H9 (cell line): ENCODE measurements around the gene DOCK11. TPM values are rescaled to one million over a fixed set of nuclear protein-coding genes. Genes with fewer than 3 reads are reported as not detected.

ENCODE experiments used
- DNase-seq: peaks from one replicate; pipeline ENCODE4 v3.0.0-alpha.2; 2017
- H2AFZ ChIP-seq: one replicate; pipeline ENCODE4 v1.6.1; 2013; ENCODE audit warnings: mild to moderate bottlenecking, low read length, control low read depth, moderate library complexity
- H2AK5ac ChIP-seq: 2 replicates; pipeline ENCODE4 v1.6.1; 2013; ENCODE audit warnings: low read length, control low read depth, mixed read lengths; ENCODE audit not compliant: insufficient read length
- H2BK120ac ChIP-seq: one replicate; pipeline ENCODE4 v1.6.1; 2013; ENCODE audit warnings: low read depth, mild to moderate bottlenecking, low read length, control low read depth, inconsistent platforms; ENCODE audit not compliant: poor library complexity, severe bottlenecking
- H2BK12ac ChIP-seq: 2 replicates; pipeline ENCODE4 v1.6.1; 2013; ENCODE audit warnings: low read length, control low read depth, mixed read lengths, low read depth; ENCODE audit not compliant: insufficient read length
- H2BK15ac ChIP-seq: 2 replicates; pipeline ENCODE4 v1.6.1; 2013; ENCODE audit warnings: low read depth, low read length, control low read depth
- H2BK20ac ChIP-seq: one replicate; pipeline ENCODE4 v1.6.1; 2013; ENCODE audit warnings: low read depth, mild to moderate bottlenecking, low read length, control low read depth, inconsistent platforms; ENCODE audit not compliant: poor library complexity, severe bottlenecking
- H2BK5ac ChIP-seq: 2 replicates; pipeline ENCODE4 v1.6.1; 2013; ENCODE audit warnings: low read length, control low read depth, mixed read lengths; ENCODE audit not compliant: insufficient read length
- H3K14ac ChIP-seq: 2 replicates; pipeline ENCODE4 v1.6.1; 2013; ENCODE audit warnings: low read length, control low read depth; ENCODE audit not compliant: insufficient read depth
- H3K18ac ChIP-seq: 2 replicates; pipeline ENCODE4 v1.6.1; 2013; ENCODE audit warnings: low read depth, mild to moderate bottlenecking, mixed read lengths, low read length, control low read depth; ENCODE audit not compliant: insufficient read length
- H3K23ac ChIP-seq: 2 replicates; pipeline ENCODE4 v1.6.1; 2013; ENCODE audit warnings: low read length, control low read depth, mixed read lengths, low read depth; ENCODE audit not compliant: insufficient read length
- H3K23me2 ChIP-seq: 2 replicates; pipeline ENCODE4 v1.6.1; 2013; ENCODE audit warnings: low read depth, mild to moderate bottlenecking, mixed read lengths, low read length, control low read depth; ENCODE audit not compliant: insufficient read length, poor library complexity, severe bottlenecking
- H3K27ac ChIP-seq: 2 replicates; pipeline ENCODE4 v1.5.1; 2013; ENCODE audit warnings: low read length, control low read depth, mixed read lengths, low read depth; ENCODE audit not compliant: insufficient read length
- H3K27me3 ChIP-seq: 2 replicates; pipeline ENCODE4 v1.6.1; 2013; ENCODE audit warnings: low read length, control low read depth, inconsistent platforms; ENCODE audit not compliant: insufficient read depth
- H3K4ac ChIP-seq: 2 replicates; pipeline ENCODE4 v1.6.1; 2013; ENCODE audit warnings: low read depth, mild to moderate bottlenecking, control low read depth, inconsistent platforms, low read length, moderate library complexity
- H3K4me1 ChIP-seq: 2 replicates; pipeline ENCODE4 v1.6.1; 2013; ENCODE audit warnings: low read length, control low read depth, inconsistent platforms; ENCODE audit not compliant: insufficient read depth
- H3K4me2 ChIP-seq: 2 replicates; pipeline ENCODE4 v1.6.1; 2013; ENCODE audit warnings: low read length, control low read depth, mixed read lengths; ENCODE audit not compliant: insufficient read length, insufficient read depth
- H3K56ac ChIP-seq: 2 replicates; pipeline ENCODE4 v1.6.1; 2013; ENCODE audit warnings: low read depth, mild to moderate bottlenecking, mixed read lengths, low read length, control low read depth; ENCODE audit not compliant: insufficient read length
- H3K79me1 ChIP-seq: 2 replicates; pipeline ENCODE4 v1.6.1; 2013; ENCODE audit warnings: low read depth, mild to moderate bottlenecking, moderate library complexity, low read length, control low read depth, inconsistent platforms; ENCODE audit not compliant: insufficient read depth, poor library complexity, severe bottlenecking
- H3K79me2 ChIP-seq: 2 replicates; pipeline ENCODE4 v1.6.1; 2013; ENCODE audit warnings: low read length, control low read depth, inconsistent platforms; ENCODE audit not compliant: insufficient read depth
- H3K9ac ChIP-seq: 2 replicates; pipeline ENCODE4 v1.6.1; 2013; ENCODE audit warnings: low read length, control low read depth, mixed read lengths; ENCODE audit not compliant: insufficient read length; ENCODE audit errors: extremely low read depth
- H3K9me3 ChIP-seq: one replicate; pipeline ENCODE4 v1.6.1; 2013; ENCODE audit warnings: low read depth, low read length, inconsistent platforms; ENCODE audit not compliant: control insufficient read depth
- H3T11ph ChIP-seq: one replicate; pipeline ENCODE4 v1.6.1; 2013; ENCODE audit warnings: mild to moderate bottlenecking, low read length, control low read depth, inconsistent platforms
- H4K20me1 ChIP-seq: one replicate; pipeline ENCODE4 v1.6.1; 2013; ENCODE audit not compliant: control insufficient read depth, insufficient read length, insufficient read depth
- H4K5ac ChIP-seq: 2 replicates; pipeline ENCODE4 v1.6.1; 2013; ENCODE audit warnings: low read depth, mild to moderate bottlenecking, mixed read lengths, low read length, control low read depth; ENCODE audit not compliant: insufficient read length
- H4K8ac ChIP-seq: replicated peaks from 2 replicates; pipeline ENCODE4 v1.6.1; 2013; ENCODE audit warnings: low read length, control low read depth, mixed read lengths, low read depth; ENCODE audit not compliant: insufficient read length
- H4K91ac ChIP-seq: 2 replicates; pipeline ENCODE4 v1.6.1; 2013; ENCODE audit warnings: low read depth, mild to moderate bottlenecking, moderate library complexity, mixed read lengths, low read length, control low read depth; ENCODE audit not compliant: insufficient read length
- H3K27ac Mint-ChIP-seq, 3 experiments: 2 replicates in 2 of 3; 3 replicates in 1 of 3; pipeline ENCODE4 v1.8.0; 2020 to 2021; ENCODE audit warnings: mixed read lengths in 3 of 3, mild to moderate bottlenecking in 1 of 3, moderate library complexity in 1 of 3
- H3K27me3 Mint-ChIP-seq: 2 replicates; pipeline ENCODE4 v1.8.0; 2021; ENCODE audit warnings: low read depth, mild to moderate bottlenecking, moderate library complexity, mixed read lengths
- H3K36me3 Mint-ChIP-seq, 3 experiments: 2 replicates in 2 of 3; 3 replicates in 1 of 3; pipeline ENCODE4 v1.8.0; 2020 to 2021; ENCODE audit warnings: low read depth in 3 of 3, mixed read lengths in 3 of 3; ENCODE audit not compliant: insufficient read depth in 1 of 3
- H3K4me1 Mint-ChIP-seq, 2 experiments: 2 replicates each; pipeline ENCODE4 v1.8.0; 2020; ENCODE audit warnings: mixed read lengths in 2 of 2
- H3K4me3 Mint-ChIP-seq, 2 experiments: 2 replicates in 1 of 2; 3 replicates in 1 of 2; pipeline ENCODE4 v1.8.0; 2020 to 2021; ENCODE audit warnings: mild to moderate bottlenecking in 2 of 2, mixed read lengths in 2 of 2, moderate library complexity in 1 of 2
- H3K9me3 Mint-ChIP-seq, 2 experiments: 2 replicates in 1 of 2; 3 replicates in 1 of 2; pipeline ENCODE4 v1.8.0; 2020; ENCODE audit warnings: mild to moderate bottlenecking in 2 of 2, mixed read lengths in 2 of 2, moderate library complexity in 1 of 2
- WGBS: extraction: QIAGEN DNeasy Blood & Tissue Kit; methylation state at CpG from one replicate; pipeline ENCODE4 v1.1.7; 2013; ENCODE audit warnings: missing lambda C conversion rate, low lambda C conversion rate, mixed read lengths; ENCODE audit not compliant: insufficient read length; ENCODE audit errors: extremely low coverage; 5-methylcytosine and 5-hydroxymethylcytosine counted together
- total RNA-seq: library from RNA; stranded (reverse); gene quantifications from 2 replicates; pipeline ENCODE4 v1.2.1, GENCODE V29; 2021
- TF ChIP-seq, protein P1 (sequence below): fragments of 200-600 bp; sonication (generic); conservative IDR thresholded peaks from 3 replicates; pipeline ENCODE4 v1.8.0; 2021; ENCODE audit warnings: antibody characterized with exemption, mild to moderate bottlenecking

Gene DOCK11
- total RNA-seq, 1 experiment from 2014 or later, result 6.2 TPM

DNA sequence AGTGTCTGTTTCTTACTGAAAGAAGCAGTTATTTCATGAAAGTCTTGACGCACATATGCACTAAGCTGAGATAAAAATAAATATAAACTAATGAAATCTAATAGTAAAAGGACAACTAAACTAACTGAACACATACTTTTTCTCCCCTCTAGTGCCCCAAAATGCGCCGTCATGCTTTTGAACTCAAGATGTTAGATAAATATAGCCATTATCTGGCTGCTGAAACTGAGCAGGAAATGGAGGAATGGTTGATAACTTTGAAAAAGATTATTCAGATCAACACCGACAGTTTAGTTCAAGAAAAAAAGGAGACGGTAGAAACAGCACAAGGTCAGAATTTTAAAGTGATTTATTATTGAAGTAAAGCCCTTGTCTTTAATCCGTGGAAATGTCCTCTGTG, 70.2 kb downstream of the DOCK11 start:
- no peaks in the 10 kb centered on the region for H3K4me1 ChIP-seq
- no peak overlapping the region for H3K18ac ChIP-seq
- H2BK15ac ChIP-seq, result no peak overlapping the region
- no peak overlapping the region for H2AFZ ChIP-seq
- no peaks in the 10 kb centered on the region for H3K79me2 ChIP-seq
- no peak overlapping the region for H3T11ph ChIP-seq
- H2BK12ac ChIP-seq, result no peak overlapping the region
- H3K4me2 ChIP-seq, result no peak overlapping the region
- peaks cover 20% of the 10 kb centered on the region for H3K9me3 ChIP-seq
- no peak overlapping the region for H4K91ac ChIP-seq
- no peaks in the 10 kb centered on the region for H3K79me1 ChIP-seq
- no peaks in the 10 kb centered on the region for H3K23me2 ChIP-seq
- no peak overlapping the region for H4K8ac ChIP-seq
- H2BK120ac ChIP-seq, result no peak overlapping the region
- no CpG with 5 or more reads among the region's 6 CpGs for WGBS
- Mint-ChIP-seq H3K36me3 (peaks cover 3 to 6% (median 4%) of the 10 kb centered on the region in 3 experiments; a peak in 5 of 7 replicates), H3K4me3 (no peak overlapping the region), H3K27ac (no peak overlapping the region), H3K27me3 (no peaks in the 10 kb centered on the region; the same call in 1 of the 2 replicates), H3K4me1 (peaks cover 0 to under 1% of the 10 kb centered on the region in 2 experiments; a peak in 2 of 4 replicates), H3K9me3 (peaks cover 0 to 55% of the 10 kb centered on the region in 2 experiments; a peak in 3 of 5 replicates)
- H2AK5ac ChIP-seq, result no peak overlapping the region
- H3K27me3 ChIP-seq, result no peaks in the 10 kb centered on the region
- H2BK5ac ChIP-seq, result no peak overlapping the region
- no peak overlapping the region for H3K27ac ChIP-seq
- no peak overlapping the region for H3K9ac ChIP-seq
- DNase-seq, result no peak
- H3K23ac ChIP-seq, result no peak overlapping the region
- no peak overlapping the region for H3K14ac ChIP-seq
- no peaks in the 10 kb centered on the region for H4K20me1 ChIP-seq
- H3K56ac ChIP-seq, result no peak overlapping the region
- TF ChIP-seq, protein P1, sequence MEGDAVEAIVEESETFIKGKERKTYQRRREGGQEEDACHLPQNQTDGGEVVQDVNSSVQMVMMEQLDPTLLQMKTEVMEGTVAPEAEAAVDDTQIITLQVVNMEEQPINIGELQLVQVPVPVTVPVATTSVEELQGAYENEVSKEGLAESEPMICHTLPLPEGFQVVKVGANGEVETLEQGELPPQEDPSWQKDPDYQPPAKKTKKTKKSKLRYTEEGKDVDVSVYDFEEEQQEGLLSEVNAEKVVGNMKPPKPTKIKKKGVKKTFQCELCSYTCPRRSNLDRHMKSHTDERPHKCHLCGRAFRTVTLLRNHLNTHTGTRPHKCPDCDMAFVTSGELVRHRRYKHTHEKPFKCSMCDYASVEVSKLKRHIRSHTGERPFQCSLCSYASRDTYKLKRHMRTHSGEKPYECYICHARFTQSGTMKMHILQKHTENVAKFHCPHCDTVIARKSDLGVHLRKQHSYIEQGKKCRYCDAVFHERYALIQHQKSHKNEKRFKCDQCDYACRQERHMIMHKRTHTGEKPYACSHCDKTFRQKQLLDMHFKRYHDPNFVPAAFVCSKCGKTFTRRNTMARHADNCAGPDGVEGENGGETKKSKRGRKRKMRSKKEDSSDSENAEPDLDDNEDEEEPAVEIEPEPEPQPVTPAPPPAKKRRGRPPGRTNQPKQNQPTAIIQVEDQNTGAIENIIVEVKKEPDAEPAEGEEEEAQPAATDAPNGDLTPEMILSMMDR, result no peak
- no peak overlapping the region for H2BK20ac ChIP-seq
- no peak overlapping the region for H3K4ac ChIP-seq
- no peak overlapping the region for H4K5ac ChIP-seq
